Measurements from ENCODE around the gene CDKN2B.

DNA sequence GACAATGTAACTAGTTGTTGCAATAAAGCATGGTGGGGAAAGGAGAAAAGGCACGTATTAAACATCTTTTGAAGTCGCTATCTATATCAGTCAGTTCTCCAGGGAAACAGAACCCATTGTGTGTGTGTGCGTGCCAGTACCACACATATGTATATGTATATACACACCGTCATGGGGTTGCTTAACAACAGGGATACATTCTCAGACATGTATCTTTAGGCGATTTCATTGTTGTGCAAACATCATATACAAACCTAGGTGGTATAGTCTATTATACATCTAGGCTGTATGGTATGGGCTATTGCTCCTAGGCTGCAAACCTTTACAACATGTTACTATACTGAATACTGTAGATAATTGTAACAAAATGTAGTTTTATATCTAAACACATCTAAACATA is 12.2 kb downstream of the CDKN2B start:
- TF ChIP-seq GATA2 (IDR thresholded peaks at IDR 0.05; ENCODE audit: low read depth, low read length) (no peak), GATA3 (IDR thresholded peaks at IDR 0.05; ENCODE audit: low read depth, low read length) (no peak)
